RCC 7860 (cell line): Measurements from ENCODE around the gene XYLT2.
A peak's percentile ranks its signal among the peaks of the same experiment; 100 is the strongest.
"Not testable (repeated sequence)": the region's sequence is repeated elsewhere in the genome, so short reads cannot be mapped to it uniquely, and the experiment has no call there.

Source experiments
- DNase-seq: peaks from one replicate; pipeline ENCODE4 v3.0.0-alpha.2; 2015; ENCODE audit warnings: low spot score
- FAIRE-seq: peaks from 2 replicates; lab custom pipeline; 2012; peaks lifted over from hg19 to GRCh38; lab: Jason Lieb, UNC

The XYLT2 gene

GRCh38 chr17:50318501-50319285 is 27.2 kb upstream of the XYLT2 start:
- no peak for FAIRE-seq
- no peak for DNase-seq

- DNase-seq (no peak), FAIRE-seq (no peak)
Measured at GRCh38 chr17:50319306-50320004, 26.5 kb upstream of the XYLT2 start.

DNA sequence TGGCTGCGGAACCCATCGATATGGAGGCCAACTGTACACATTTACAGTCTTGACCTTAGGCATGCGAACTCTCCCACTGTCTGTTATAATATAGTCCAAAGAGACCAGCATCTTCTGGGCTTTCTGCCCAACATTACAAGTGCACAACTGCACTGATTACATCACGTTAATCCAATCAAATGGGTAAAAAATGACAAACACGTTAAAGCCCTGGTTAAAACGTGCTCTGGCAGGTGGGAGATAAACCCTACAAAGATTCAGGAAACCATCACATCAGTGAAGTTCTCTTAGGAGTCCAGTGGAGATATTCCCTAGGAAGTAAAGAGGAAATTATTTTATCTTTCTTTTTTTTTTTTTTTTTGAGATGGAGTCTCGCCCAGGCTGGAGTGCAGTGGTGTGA is 23.7 kb upstream of the XYLT2 start:
- DNase-seq (no peak), FAIRE-seq (no peak)

GRCh38 chr17:50323060-50323459 is 22.9 kb upstream of the XYLT2 start:
- FAIRE-seq (no peak), DNase-seq (no peak)

GRCh38 chr17:50325906-50326305 is 20.0 kb upstream of the XYLT2 start:
- no peak for FAIRE-seq

DNA sequence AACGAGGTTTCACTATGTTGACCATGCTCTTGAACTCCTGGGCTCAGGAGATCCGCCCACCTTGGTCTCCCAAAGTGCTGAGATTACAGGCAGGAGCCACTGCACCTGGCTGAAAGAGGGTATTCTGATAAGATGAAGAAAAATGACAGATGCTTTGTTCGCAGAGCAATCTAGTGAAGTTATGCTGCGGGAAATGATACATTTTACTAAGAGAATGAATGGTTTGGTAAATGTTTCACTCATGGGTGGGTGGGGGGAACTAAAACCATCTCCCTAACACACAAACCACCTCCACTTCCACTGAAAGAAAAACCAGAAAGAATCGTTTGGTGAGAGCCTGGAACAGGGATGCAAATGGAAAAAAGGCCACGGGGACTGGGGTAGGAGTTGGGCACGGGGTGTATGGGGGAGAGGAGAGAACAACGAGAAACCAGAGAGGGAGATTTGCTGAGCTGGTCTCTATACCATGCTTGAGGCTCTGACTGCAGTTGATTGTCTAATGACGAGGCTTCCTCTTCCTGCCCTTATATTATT is 19.0 kb upstream of the XYLT2 start:
- FAIRE-seq = no peak
- DNase-seq = no peak

More at GRCh38 chr17:50325906-50326305, 20.0 kb upstream of the XYLT2 start:
- no peak for DNase-seq

DNA sequence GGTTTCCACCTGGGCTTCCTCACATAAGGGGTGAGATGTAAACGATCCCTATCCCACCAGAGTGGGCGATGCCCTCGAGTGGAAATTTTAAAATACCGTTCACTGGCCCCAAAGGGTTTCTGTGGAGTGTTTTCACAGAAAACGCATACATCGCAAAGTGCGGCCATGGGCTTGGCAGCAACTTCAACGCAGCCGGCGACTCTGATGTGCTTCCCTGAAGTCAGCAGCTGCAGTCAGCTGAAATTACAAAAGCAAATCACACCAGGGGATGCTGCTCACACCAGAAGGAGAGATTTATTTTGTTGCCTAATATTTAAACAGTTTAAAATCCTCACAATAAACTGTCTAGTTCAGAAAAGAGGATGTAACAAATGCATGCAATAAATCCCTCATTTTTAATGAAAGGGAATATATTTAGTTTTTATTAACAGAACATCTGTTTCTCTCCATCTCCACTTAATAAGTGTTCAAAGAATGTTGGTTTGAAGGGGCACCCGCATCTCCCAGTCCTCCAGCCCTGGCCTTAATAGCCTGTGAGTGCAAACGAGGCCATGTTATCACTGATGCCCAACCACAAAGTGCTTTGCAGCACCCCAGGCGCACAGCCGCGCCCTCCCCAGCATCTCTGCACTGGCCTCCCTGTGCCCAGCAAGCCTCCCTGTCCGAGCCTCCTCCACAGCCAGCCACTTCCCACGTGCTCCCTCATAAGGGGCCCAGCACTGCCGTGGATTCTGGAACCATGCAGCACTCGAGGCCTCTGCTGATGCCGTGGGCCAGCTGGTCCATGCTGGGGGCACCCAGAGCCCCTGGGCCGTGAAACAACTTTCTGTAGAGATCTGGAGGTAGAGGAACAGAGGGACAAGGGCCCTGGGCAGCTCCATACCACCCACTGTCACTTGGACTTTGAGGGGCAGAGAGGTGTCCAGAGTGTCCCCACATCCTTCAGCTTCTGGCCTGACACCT is 17.3 kb upstream of the XYLT2 start:
- FAIRE-seq (no peak), DNase-seq (no peak)

- DNase-seq (no peak), FAIRE-seq (no peak)
Measured at GRCh38 chr17:50329716-50330115, 16.2 kb upstream of the XYLT2 start.

DNA sequence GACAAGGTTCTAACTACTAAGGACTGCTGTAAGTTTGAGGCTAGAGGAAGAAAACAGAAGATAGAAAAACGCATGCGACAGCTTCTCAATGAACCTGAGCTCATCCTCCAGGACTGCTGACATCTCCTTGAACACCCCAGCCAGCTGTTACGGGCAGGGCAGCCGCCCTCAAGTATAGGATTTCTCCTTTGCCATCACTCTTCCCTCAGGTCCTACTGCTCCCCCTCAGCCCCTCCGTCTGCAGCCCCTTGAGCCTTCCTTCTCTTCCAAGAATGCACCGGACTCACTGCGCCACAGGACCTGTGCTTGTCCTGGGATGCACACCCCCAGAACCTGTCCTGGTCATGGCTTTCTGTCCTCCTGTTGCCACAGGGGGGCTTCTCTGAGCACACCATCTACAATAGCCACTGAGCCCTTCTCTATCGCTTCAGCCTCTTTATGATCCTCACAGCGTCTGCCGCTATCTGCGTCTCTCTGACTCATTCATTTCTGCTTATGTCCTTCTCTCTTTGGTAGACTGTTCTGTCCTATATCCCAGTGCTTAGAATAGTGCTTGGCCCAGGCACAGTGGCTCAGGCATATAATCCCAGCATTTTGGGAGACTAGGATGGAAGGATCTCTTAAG is 15.7 kb upstream of the XYLT2 start:
- FAIRE-seq = no peak

DNA sequence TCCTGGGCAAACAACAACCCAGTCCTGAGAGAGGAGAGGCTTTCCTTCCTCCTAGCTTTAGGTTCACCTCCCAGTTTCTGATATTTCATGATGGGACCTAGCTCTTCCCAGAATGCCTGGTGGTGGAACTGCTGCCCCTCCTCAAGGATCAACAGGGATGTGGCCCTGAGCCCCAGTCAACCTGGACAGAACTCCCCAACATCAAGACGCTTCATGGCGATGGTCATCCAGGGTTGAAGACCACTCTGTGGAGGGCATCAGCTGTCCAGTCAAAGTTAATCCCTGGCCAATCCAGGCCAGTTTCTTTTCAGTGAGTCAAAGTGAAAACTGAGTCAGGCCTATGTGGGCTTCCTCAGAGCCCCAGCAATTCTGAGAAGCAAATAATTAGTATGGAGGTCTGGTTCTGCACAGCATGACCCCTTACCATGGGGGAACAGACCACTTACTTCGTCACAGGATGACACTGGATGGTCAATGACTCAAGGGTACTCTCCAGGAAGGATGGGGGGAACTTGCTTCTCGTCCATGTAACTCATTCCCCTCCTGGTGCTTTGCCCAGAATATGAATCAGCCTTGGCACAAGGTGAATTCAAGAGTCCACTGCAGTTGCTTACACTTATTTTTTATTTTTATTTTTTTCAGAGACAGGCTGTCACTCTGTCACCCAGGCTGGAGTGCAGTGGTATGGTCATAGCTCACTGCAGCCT is 14.7 kb upstream of the XYLT2 start:
- DNase-seq (peak; percentile 77), FAIRE-seq (peak; percentile 67)

More for the DNA sequence above, 15.7 kb upstream of the XYLT2 start:
- no peak for DNase-seq

DNA sequence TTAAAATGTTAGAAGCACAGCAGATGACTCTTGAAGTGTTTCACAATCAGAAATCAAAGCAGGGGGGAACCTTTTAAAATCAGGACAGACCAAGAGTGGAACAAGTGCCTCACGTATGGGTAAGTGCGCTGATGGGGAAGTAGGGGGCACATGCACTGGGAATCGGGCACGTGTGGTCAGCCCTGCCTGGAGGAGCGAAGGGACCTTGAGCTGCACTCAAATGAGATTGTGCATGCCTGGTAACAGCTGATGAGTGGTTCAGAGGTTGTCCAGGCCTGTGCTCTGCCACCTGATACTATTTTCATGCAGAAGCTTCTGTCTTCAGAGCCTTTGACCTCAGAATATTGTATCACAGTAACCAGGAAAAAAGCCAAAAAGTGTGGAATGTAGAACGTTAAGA is 13.7 kb upstream of the XYLT2 start:
- DNase-seq = no peak
- no peak for FAIRE-seq

- not testable (repeated sequence) for FAIRE-seq, DNase-seq
Measured at GRCh38 chr17:50333291-50334057, 12.5 kb upstream of the XYLT2 start.

GRCh38 chr17:50337956-50338355 is 8.0 kb upstream of the XYLT2 start:
- FAIRE-seq = no peak
- no peak for DNase-seq

DNA sequence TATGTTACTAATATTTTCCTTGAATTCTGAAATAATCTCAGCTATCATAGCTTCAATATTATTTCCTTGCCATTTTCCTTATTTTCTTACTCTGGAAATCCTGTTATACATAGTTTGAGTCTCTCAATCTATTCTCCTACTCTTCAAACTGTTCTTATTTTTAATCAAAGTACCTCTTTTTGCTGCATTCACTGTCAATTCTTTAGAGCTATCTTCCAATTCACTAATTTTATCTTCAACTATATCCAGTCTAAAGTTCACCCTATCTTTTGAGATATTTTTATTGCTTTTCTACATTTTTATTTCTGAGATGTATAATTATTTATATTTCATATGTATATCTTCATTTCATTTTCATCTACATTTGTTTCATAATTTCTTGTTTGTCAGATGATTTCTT is 7.3 kb upstream of the XYLT2 start:
- DNase-seq = no peak
- FAIRE-seq = peak; percentile 2

DNA sequence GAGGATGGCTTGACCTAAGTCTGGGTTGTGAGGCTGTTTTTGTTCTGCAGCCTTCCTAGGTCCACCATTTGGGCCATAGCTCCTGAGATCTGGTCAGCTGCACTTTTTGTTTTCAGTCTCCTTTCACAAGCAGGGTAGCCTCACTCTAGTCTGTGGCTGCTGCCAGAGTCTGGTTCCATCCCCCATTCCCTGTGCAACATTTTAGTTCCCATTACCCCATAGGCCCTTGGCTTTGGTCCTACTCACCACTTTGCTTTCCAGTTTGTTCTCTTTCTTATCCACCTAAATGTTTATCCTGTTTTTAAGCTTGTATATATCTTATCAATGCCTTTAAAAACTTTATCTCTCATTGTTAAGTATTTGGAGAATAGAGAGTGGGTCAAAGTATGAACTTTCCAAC is 6.5 kb upstream of the XYLT2 start:
- no peak for FAIRE-seq

GRCh38 chr17:50344731-50345365 is 1.1 kb upstream of the XYLT2 start:
- DNase-seq = no peak

More for the DNA sequence above, 6.5 kb upstream of the XYLT2 start:
- no peak for DNase-seq

GRCh38 chr17:50346313-50347116 is 589 bp downstream of the XYLT2 start:
- no peak for FAIRE-seq
- DNase-seq = no peak

More at GRCh38 chr17:50344731-50345365, 1.1 kb upstream of the XYLT2 start:
- FAIRE-seq = no peak
